Endothelial cell of umbilical vein (primary cell): ENCODE results near the gene LEUTX.

Experiments used
- EZH2 ChIP-seq: IDR thresholded peaks from 2 replicates; pipeline ENCODE4 v1.6.1; 2012; ENCODE audit warnings: borderline replicate concordance, low read depth, mild to moderate bottlenecking, moderate library complexity, low read length, inconsistent platforms; ENCODE audit not compliant: severe bottlenecking
- FOS ChIP-seq: IDR thresholded peaks from 2 replicates; pipeline ENCODE4 v1.6.1; 2011; ENCODE audit warnings: mild to moderate bottlenecking, low read length, moderate library complexity, borderline replicate concordance; ENCODE audit not compliant: insufficient read depth
- GATA2 ChIP-seq: IDR thresholded peaks from 2 replicates; pipeline ENCODE4 v1.7.0; 2011; ENCODE audit warnings: low read depth, mild to moderate bottlenecking, moderate library complexity, mixed read lengths, low read length; ENCODE audit not compliant: insufficient read length, insufficient read depth
- JUN ChIP-seq: IDR thresholded peaks from 2 replicates; pipeline ENCODE4 v1.6.1; 2011; ENCODE audit warnings: borderline replicate concordance, low read depth; ENCODE audit not compliant: insufficient read length, insufficient read depth
- MYC ChIP-seq: IDR thresholded peaks from one replicate; pipeline ENCODE4 v1.6.1; 2011; ENCODE audit warnings: mild to moderate bottlenecking, low read depth, low read length
- POLR2A ChIP-seq: IDR thresholded peaks from 2 replicates; pipeline ENCODE4 v1.6.1; 2012; ENCODE audit warnings: low read depth, mild to moderate bottlenecking, control low read depth, low read length
- POLR2AphosphoS5 ChIP-seq: IDR thresholded peaks from 2 replicates; pipeline ENCODE4 v1.6.1; 2012; ENCODE audit warnings: low read depth, mild to moderate bottlenecking, control low read depth, low read length, moderate library complexity; ENCODE audit not compliant: insufficient read depth
- TF ChIP-seq, protein P1 (sequence below), 2 donors: IDR thresholded peaks; 1 replicate in 1 of 2; 2 replicates in 1 of 2; pipeline ENCODE4 v1.5.1; 2011; ENCODE audit warnings: low read length in 2 of 2, mild to moderate bottlenecking in 2 of 2, moderate library complexity in 2 of 2, control low read depth in 1 of 2, inconsistent platforms in 1 of 2, low read depth in 1 of 2; ENCODE audit not compliant: insufficient read depth in 1 of 2; ENCODE audit errors: extremely low read depth in 1 of 2
- TF ChIP-seq, protein P2 (sequence below): IDR thresholded peaks from 2 replicates; pipeline ENCODE4 v1.6.1; 2011; ENCODE audit not compliant: insufficient read depth, insufficient read length

DNA sequence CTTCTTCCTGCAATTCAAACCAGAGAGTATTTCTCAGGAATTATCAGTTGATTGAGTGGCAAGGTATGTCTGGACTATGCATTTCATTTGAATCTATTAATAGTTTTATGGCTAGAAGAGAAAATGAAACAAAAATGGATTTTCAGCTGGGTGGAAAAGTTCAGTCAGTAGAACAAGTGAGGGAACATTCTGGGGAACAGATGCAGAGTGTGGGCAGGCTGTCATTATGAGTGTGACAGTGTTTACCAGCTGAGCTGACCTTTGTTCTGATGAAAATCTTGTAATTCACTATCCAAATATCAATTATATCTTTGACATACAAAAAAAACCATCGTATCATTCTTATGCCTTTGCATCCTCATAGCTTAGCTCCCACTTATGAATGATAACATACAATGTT is 38.3 kb upstream of the LEUTX start:
- no peak for TF ChIP-seq POLR2A
- TF ChIP-seq EZH2: no peak
- TF ChIP-seq, protein P1, sequence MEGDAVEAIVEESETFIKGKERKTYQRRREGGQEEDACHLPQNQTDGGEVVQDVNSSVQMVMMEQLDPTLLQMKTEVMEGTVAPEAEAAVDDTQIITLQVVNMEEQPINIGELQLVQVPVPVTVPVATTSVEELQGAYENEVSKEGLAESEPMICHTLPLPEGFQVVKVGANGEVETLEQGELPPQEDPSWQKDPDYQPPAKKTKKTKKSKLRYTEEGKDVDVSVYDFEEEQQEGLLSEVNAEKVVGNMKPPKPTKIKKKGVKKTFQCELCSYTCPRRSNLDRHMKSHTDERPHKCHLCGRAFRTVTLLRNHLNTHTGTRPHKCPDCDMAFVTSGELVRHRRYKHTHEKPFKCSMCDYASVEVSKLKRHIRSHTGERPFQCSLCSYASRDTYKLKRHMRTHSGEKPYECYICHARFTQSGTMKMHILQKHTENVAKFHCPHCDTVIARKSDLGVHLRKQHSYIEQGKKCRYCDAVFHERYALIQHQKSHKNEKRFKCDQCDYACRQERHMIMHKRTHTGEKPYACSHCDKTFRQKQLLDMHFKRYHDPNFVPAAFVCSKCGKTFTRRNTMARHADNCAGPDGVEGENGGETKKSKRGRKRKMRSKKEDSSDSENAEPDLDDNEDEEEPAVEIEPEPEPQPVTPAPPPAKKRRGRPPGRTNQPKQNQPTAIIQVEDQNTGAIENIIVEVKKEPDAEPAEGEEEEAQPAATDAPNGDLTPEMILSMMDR (IDR thresholded peaks at IDR 0.05; ENCODE audit: extremely low read depth in 1 of 2, insufficient read depth in 1 of 2, low read depth in 1 of 2, low read length in 2 of 2): no peak
- no peak for TF ChIP-seq POLR2AphosphoS5
- no peak for TF ChIP-seq GATA2
- TF ChIP-seq, protein P2, sequence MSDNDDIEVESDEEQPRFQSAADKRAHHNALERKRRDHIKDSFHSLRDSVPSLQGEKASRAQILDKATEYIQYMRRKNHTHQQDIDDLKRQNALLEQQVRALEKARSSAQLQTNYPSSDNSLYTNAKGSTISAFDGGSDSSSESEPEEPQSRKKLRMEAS: no peak
- no peak for TF ChIP-seq FOS
- no peak for TF ChIP-seq MYC
- no peak for TF ChIP-seq JUN
